HG03135 (cell line): ENCODE results near the gene NDUFS6.
"Not testable (repeated sequence)": the region's sequence is repeated elsewhere in the genome, so short reads cannot be mapped to it uniquely, and the experiment has no call there.

Source experiments
- ATAC-seq: cut with Tn5 transposase; IDR thresholded peaks from one replicate; pipeline ENCODE4 v1.9.1; 2021; ENCODE audit warnings: mild to moderate bottlenecking, moderate library complexity; ENCODE audit not compliant: unreplicated experiment

NDUFS6 gene

DNA sequence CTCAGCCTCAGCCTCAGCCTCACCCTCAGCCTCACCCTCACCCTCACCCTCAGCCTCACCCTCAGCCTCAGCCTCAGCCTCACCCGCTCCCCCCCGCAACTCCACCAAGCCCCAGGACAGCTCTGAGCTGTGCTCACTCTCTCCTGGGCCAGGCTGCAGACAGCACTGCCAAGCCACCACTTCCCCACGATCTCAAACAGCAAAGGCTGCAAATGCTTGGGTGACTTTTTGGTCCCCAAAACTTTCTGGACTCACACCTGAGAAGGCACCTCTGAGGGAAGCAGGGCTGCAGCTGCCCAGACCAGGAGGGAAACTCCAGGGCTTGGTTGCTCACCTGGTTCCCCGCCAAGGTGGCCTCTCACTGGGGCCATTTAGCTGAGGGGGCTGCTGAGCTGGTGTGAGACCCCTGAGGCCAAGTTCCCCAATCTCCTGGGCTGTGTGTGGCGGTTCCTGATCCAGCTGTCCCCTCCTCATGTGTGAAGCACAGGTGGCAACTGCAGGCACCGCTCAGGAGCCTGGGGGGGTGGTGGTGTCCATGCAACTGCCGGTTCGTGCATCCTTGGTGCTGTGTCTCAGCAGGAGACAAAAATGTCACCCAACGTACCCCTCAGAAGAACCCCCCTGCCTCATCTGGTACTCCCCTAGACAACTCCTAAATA is 19.4 kb upstream of the NDUFS6 start:
- no peak for ATAC-seq

DNA sequence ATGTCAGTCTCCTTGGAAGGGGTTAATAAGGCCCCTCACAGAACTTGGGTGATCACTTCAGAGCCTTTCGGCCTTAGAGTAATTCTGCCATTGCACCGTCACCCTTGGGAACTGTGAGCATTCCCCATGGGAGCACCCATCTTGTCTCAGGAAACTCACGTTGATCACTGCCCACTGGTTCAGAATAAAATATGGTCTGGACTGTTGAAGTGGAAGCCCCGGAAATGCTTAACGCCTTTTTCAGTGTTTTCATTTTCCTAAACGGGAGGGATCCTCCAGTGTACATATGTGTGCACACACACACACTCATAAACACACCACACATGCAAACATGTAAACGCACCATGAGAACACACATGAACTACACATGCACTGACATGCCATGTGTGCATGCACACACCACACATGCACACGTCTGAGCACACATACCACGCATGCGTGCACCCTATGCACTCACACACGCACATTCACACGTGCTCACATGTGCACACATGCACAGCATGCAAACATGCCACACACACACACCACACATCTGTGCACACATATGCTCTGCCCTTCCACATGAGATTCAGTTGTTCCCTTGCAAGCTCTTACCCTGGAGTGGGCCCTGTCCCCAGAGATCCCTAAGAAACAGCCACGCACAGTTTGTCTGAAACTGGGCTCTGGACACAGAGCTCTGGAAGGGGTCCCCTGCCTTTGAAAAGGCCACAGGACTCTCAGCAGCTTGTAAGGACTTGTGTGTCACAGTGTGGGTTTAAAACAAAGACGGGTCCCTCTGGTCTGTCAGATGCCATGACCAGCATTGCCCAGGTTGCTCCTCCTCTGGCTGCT is 18.6 kb upstream of the NDUFS6 start:
- ATAC-seq, result peak; percentile 10

DNA sequence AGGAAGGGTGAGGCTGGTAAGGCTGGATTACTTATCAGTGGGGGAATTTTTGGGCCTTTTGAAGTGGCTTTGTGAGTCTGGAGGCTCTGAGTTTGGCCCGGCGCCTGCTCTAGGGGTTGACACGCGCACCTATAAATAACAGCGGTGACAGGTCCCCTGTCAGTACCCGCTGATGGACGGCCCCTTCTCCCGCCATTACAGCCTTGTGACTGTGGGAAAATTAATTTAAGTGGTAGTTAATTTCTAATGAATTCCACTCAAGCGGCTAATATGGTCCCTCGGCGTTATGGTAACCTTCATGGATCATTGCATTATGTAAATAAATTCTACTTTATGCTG is 18.0 kb upstream of the NDUFS6 start:
- ATAC-seq, result peak; percentile 70

DNA sequence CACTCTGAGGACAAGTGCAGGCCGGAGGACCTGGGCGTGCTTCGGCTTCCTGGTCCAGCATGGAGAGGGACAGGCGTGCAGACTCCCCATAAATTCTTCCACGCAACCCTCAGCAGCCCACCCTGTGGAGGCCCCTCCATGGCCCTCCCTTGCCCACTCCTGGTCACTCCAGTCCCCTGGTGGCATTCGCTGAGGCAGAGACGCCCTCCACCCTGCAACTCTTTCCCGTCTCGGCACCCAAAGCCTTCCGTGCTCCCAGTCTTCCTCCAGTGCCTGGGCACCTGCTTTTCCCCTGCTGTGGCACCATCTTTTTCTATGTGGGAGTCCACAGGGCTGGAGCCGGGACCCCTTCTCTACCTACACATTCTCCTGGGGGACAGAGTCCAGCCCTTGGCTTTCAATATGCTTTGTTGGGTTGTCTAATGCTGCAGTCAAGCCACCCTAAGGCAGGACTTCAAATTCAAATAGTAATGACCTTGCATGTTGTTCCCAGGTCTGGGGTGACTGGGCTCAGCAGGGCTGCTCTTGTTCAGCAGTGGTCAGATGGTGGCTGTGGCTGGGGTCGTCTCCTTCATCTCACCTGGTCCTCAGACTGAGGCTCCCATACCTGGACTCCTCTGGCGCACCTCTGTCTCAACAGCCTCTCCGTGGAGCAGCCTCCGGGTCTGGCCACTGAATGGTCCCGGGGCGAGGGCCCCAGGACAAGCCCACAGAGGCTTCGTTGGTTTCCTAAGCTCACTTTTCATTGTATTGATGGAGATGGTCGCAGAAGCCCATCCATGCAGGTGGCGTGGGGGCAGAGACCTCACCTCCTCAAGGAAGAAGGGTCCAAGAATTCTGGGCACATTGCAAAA is 16.8 kb upstream of the NDUFS6 start:
- no peak for ATAC-seq

DNA sequence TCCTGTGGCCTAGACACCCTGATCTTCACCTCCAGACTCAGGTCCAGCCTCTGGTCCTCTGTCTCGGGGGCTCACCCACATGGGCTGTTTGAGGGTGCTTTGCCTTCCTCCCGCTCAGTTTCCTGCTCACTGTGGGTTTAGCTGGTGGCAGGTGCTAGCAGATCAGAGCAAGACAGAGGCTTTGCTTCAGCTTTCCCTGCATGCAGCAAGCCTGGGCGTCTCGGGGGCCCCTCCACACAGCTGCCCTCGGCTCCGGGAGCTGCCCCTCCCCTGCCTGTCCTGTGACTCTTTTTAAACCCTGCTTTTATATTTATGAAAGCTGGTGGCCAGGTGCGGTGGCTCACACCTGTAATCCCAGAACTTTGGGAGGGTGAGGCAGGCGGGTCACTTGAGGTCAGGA is 16.1 kb upstream of the NDUFS6 start:
- ATAC-seq, result no peak

DNA sequence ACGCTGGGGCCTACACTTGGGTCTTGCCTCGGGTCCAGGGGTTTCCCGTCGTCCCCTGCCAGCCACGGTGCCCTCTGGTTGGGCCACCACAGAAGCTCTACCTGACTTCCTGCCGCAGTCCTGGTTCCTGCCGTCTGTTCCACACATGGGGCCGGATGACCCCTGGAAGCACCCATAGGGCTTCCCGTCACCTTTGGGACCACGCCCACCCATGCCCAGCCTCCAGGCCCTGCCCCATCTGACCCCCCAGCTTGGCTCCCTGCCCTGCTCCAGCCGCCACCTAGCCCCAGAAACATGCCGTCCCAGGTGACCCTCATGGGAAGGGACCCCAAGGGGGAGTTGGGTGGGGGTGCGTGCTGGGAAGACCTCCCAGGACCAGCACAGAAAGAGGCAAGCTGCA is 15.2 kb upstream of the NDUFS6 start:
- no peak for ATAC-seq

DNA sequence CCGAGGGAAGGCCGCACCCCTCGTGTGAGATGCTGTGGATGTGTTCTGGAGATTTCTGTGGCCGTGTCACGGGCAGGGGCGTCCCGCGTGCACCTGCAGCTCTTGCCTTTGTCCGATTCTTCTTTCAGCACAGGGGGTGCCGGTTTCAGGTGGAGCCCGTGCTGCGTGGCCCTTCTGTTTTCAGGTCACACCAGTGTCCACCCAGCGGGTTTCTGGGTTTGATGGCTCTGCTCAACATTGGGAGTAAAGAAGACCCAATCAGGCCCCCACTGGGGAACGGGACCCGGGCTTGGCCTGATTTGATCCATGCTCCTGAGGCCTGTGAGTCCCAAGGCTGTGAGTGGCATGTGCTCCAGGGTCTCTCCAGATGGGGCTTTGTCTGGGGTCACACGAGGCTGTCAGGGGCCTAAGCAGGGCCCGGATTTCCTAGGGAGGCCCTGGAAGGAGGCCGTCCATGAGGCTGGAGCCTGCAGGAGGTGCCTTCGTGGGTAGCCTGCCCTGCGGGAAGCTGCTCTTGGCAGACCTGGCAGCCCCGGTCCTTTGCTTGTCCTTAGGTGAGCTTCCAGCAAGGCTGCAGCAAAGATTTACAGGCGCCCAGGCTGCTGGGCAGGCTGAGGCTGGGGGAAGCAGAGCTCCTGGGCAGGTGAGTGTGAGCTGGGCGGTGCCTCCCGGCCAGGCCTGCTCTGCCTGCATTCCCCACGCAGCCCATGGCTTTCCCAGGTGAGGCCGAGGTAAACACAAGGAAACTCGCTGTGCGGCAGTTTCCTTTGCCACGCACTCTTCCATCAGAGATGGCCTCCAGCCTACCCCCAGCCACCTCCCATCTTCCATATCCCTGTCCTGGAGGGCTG is 14.4 kb upstream of the NDUFS6 start:
- ATAC-seq, result no peak

DNA sequence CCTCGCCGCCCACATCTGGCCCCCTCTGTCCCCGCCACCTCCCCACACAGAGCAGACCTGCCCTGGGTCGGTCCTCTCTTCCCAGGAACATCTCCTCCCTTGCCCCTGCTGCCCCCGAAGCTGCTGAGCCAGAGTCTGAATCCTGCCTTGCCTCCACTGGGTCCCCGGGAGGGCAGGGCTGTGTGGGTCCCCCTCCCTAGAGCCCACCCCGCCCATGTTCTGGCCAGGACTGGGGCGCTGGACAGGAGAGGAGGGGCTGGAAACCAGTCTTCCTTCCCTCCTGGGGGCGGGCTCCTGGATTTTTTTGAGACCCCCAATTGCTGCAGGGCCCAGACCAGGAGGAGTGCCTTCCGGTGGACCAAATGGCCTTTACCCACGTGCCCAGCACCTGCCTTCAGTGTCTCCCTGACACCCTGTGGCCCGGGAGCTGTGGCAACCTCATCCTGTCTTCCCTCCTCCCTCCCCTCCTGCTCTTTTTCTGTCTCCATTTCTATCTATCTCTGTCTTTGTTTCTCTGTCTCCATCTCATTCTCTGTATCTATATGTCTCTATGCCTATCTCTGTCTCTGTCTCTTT is 13.6 kb upstream of the NDUFS6 start:
- no peak for ATAC-seq

DNA sequence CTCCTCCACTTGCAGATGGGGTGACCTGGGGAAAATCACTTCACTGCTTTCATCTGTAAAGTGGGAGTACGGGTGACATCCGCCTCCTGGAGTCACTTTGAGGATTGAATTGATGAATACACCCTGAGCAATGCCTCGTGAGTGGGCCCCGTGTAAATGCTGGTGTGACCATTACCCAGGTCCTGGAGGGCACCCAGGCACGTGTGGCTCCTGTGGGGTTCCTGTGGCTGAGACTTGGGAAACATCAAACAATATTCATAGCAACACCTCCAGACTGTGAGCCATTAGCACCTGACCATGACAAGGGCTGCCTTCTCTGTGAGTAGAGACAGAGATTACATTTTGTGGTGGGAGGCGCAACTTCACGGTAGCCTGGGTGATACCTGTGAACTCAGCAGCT is 13.0 kb upstream of the NDUFS6 start:
- no peak for ATAC-seq

DNA sequence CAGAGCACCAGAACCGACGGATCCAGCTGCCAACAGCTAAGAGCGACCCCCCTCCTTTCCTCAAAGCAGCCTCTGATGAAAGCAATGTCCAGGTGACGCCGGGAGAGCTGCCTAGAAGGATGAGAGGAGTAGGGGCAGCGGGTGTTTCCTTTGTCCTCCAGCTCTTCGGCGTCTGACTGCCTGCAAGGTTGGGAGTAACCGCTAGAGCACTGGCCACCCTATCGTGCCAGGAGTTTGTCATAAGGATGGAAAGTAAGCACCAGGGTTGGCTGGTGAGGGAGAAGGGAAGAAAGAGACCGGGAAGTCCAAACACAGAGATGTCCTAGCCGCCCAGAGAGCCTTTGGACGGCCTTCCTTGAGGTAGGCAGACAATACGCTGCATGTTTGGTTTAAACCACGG is 12.4 kb upstream of the NDUFS6 start:
- no peak for ATAC-seq

DNA sequence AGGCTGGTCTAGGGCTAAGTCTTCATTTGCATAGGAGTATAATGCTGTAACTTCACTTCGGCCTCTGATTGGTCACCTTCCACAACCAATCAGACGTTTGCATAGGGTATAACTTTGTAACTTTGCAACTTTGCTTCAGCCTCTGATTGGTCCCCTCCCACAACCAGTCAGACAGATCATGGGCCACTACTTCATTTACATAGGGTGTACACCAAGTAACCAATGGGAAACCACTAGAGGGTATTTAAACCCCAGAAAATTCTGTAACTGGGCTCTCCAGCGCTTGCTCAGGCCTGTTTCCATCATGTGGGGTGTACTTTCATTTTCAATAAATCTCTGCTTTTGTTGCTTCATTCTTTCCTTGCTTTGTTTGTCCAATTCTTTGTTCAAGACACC is 11.8 kb upstream of the NDUFS6 start:
- ATAC-seq, result not testable (repeated sequence)

DNA sequence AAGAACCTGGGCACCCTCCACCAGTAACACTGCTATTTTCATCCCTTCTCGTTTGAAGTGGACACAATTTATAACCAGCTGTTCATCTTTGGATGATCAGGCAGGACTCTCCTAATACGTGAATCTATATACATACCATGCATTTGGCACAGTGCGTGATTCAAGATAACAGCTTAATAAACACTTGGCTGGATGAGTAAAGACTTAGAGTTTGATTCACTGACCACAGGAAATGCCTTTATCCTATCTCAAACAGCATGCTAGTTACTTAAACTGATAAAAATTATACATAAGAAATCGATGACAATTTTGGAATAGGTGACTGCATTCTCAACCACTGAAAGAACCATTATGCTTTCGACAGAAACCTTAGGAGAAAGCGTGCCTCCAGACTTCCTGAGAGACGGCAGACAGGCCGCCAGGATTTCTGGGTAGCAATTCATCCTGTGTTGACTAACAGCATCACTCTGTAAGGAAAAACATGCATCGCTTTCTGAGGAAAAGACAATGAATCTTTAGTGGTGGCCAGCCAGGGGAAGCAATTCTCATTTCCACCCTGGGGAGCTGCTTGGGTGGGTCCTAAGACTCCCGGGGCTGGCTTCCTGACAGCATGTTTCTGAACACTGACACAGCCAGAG is 11.3 kb upstream of the NDUFS6 start:
- no peak for ATAC-seq

DNA sequence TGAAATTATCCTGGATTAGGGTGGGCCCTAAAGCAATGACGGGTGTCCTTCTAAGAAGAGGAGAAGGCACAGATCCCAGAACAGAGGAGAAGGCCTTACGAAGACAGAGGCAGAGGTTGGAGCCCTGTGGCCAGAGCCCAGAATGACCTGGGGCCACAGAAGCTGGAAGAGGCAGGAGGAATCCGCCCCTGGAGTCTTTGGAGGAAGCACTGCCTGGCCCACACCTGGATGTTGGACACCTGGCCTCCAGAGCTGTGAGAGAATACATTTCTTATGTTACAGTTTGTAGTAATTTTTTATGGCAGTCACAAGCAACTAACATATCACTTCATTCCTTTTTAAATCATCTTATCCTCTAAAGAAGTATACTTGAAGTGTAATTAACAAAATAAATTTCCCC is 10.0 kb upstream of the NDUFS6 start:
- no peak for ATAC-seq

DNA sequence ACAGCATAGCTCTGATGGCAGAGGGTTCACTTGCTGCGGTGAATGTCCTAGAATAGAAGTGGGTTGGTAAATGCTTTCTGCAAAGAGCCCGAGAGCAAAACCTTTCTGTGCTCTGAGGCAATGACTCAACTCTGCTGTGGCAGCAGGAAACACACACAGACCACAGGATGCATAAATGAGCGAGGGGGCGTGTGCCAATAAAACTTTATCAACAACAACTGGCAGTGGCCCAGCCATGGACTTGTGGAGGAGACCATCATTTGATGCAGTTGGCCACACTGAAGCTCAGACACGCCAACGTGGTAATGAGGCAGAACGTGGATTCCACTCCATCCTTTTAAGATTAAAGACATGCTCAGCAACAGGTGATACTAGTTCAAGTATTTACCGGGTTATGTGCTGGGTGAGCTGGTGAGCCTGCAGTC is 8.4 kb upstream of the NDUFS6 start:
- peak; percentile 96 for ATAC-seq

DNA sequence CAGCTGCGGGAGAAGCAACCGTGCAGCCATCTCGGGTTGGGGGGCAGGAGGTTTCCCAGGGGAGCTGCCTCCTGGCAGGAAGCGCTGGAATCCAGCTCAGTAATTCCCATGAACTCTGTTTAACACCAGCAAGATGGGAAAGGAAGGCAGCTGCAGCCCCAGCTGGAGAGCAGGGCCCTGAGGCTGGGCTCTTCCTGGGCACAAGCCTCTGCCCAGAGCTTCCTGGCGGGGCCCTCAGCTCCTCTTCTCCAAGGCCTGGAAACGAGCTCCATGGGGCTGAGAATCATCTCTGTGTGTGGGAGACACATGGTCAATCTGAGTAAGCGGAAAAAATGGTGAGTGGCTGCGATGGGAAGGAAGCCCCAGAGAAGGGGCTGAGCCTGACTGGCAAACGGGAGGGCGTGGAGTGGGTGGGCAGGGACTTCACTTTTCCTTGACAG is 7.9 kb upstream of the NDUFS6 start:
- no peak for ATAC-seq

DNA sequence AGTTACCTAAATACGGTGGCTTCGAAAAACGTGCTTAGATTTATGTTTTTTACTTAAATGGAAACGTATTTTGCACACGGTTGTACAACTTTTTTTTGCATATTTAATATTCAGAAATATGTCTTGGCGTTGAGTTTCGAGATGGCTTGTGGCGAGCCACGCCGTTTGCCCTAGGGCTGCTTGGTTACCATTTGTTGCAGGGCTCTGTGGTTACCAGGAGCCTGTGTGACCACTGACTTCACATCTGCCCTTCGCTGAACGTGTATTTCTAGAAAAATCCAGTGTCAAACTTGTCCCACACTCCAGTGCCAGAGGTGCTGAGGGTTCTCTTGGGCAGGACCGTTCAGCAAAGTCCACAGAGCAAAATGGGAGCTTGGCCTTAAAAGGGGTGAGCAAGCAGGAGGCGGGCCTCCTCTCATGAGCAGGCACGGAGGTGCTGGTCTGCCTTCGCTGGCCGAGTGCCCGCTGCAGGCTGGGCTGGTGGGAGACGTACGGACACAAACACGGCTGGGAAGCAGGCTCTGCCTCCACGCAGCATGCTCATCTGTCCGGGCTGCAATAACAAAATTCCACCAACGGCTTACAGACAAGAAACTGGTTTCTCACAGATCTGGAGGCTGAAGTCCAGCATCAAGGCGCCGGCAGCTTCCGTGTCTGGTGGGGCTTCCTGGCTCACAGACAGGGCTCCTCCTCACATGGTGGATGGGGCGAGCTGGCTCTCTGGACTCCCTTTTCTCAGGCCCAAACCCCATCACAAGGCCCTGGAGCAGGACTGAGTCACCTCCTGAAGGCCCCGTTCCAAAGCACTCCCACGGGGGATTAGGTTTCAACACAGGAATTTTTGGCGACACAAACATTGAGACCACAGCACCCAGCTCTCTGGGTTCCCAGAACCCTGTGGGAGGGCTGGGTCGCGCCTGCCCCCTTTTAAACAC is 7.0 kb upstream of the NDUFS6 start:
- ATAC-seq, result no peak

DNA sequence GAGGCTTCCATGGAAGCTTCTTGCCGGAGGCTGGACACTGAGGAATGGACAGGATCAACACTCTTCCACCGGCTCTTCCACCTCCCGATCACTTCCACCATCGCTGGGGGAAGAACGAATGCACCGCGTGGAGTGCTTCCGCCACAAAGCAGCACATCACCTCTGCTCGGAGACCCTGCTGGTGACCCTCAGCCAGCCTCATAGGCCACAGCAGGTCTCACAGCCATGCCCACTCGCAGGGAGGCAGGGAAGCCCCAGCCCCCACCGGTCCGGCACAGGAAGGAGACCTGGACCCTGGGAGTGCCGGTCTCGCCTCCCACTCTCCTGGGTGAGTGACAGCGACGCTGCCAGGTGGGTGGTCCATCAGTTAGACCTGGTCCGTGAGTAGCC is 6.3 kb upstream of the NDUFS6 start:
- ATAC-seq, result no peak

DNA sequence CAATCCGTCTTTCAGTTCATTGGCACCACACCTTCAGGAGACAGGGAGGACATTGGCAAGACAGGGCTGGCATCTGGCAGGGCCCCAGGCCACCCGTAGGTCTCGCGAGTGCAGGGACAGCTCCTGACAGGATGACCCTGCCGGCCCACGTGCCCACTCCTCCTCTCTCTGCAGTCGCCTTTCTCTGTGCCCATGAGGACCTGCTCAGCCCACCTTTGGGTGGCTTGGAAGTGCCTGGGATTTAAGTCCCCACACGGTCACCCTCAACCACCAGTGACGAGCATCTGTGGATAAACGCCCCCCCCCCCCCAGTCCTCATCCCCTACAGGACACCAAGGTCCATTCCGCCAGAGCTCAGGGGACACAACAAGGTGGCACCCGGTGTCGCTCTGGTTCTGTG is 5.7 kb upstream of the NDUFS6 start:
- ATAC-seq, result no peak

DNA sequence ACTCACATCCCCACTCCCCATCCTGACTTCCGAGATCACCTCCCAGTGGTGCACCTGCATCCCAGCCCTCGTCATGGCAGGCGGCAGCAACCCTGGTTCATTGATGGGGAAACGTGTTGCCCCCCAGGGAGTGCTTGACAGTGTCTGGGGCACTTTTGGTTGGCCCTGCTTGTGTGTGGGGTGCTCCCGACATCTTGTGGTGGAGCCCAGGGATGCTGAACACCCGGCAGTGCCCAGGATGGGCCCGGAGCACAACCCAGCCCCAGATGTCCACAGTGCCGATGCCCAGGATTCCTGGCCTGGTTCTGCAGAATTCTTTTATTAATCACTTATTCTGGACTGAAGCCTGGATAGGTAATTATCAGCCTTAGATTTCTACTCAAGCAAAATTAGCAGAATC is 5.3 kb upstream of the NDUFS6 start:
- ATAC-seq, result no peak
